Thoracic aorta (tissue), 2 donors: Measurements from ENCODE around the gene ZNHIT6. TPM values are rescaled to one million over a fixed set of nuclear protein-coding genes. Genes with fewer than 3 reads are reported as not detected.
"Not testable (repeated sequence)": the region's sequence is repeated elsewhere in the genome, so short reads cannot be mapped to it uniquely, and the experiment has no call there.

Experiments used
- ATAC-seq: fragments of 150-250 bp; one replicate; pipeline ENCODE4 v1.8.0; 2017; ENCODE audit warnings: low read depth; ENCODE audit not compliant: insufficient number of reproducible peaks, low FRiP score
- DNase-seq: peaks from one replicate; pipeline ENCODE4 v3.0.0-alpha.2; 2020; ENCODE audit warnings: low spot score
- H3K27ac ChIP-seq, 2 donors: fragments of 200-600 bp; sonication (generic); 1 replicate in 1 of 2; 2 replicates in 1 of 2; pipeline ENCODE4 v1.5.1; 2016; ENCODE audit warnings: mild to moderate bottlenecking in 2 of 2, moderate library complexity in 2 of 2
- H3K27me3 ChIP-seq: fragments of 200-600 bp; sonication (generic); replicated peaks from 2 replicates; pipeline ENCODE4 v1.6.0; 2016; ENCODE audit warnings: mild to moderate bottlenecking; ENCODE audit not compliant: insufficient read depth
- H3K36me3 ChIP-seq: fragments of 200-600 bp; sonication (generic); one replicate; pipeline ENCODE4 v1.5.1; 2016
- H3K4me1 ChIP-seq, 2 donors: fragments of 200-600 bp; sonication (generic); 1 replicate in 1 of 2; 2 replicates in 1 of 2; pipeline versions ENCODE4 v1.5.1 to v1.6.0; 2016; ENCODE audit warnings: low read depth in 2 of 2, mild to moderate bottlenecking in 1 of 2; ENCODE audit not compliant: control insufficient read depth in 1 of 2
- H3K4me3 ChIP-seq: fragments of 200-600 bp; sonication (generic); 2 replicates; pipeline ENCODE4 v1.5.1; 2016; ENCODE audit warnings: mild to moderate bottlenecking
- H3K9me3 ChIP-seq: fragments of 200-600 bp; sonication (generic); 2 replicates; pipeline ENCODE4 v1.5.1; 2016
- total RNA-seq, 2 donors: library from RNA; depleted of rRNA; stranded (reverse); fragments of >200 nt; gene quantifications; one replicate each; pipeline versions ENCODE4 v1.1.0 to v1.2.3, GENCODE V29; 2016
- TF ChIP-seq, protein P1 (sequence below): fragments of 200-600 bp; sonication (generic); IDR thresholded peaks from one replicate; pipeline ENCODE4 v1.5.1; 2019; ENCODE audit warnings: antibody characterized with exemption

Gene ZNHIT6
- total RNA-seq, 2 donors from 2014 or later: 14.5 to 19.1 TPM

DNA sequence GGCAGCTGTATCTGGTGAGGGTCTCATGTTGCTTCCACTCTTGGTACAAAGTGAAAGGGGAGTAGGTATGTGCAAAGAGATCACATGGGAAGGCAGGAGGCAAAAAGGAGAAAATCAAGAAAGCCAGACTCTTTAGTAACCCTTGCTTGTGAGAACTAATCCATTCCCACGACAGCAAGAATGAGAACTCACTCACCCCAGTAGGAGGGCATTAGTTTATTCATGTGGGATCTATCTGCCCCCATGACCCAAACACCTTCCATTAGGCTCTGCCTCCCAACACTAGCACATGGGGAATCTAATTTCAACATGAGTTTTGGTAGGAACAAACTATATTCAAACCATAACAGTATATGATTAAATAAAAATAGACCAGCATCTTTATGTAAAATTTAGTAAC is 57.6 kb downstream of the ZNHIT6 start:
- Histone ChIP-seq H3K4me3 (no peak overlapping the region), H3K27me3 (no peaks in the 10 kb centered on the region), H3K9me3 (peaks cover 2% of the 10 kb centered on the region), H3K36me3 (peaks cover 3% of the 10 kb centered on the region), H3K27ac (peak overlapping the region; percentile 18), H3K4me1 (peaks cover 0 to 9% of the 10 kb centered on the region in 2 donors)
- ATAC-seq: no peak
- no peak for DNase-seq
- TF ChIP-seq, protein P1, sequence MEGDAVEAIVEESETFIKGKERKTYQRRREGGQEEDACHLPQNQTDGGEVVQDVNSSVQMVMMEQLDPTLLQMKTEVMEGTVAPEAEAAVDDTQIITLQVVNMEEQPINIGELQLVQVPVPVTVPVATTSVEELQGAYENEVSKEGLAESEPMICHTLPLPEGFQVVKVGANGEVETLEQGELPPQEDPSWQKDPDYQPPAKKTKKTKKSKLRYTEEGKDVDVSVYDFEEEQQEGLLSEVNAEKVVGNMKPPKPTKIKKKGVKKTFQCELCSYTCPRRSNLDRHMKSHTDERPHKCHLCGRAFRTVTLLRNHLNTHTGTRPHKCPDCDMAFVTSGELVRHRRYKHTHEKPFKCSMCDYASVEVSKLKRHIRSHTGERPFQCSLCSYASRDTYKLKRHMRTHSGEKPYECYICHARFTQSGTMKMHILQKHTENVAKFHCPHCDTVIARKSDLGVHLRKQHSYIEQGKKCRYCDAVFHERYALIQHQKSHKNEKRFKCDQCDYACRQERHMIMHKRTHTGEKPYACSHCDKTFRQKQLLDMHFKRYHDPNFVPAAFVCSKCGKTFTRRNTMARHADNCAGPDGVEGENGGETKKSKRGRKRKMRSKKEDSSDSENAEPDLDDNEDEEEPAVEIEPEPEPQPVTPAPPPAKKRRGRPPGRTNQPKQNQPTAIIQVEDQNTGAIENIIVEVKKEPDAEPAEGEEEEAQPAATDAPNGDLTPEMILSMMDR: no peak

DNA sequence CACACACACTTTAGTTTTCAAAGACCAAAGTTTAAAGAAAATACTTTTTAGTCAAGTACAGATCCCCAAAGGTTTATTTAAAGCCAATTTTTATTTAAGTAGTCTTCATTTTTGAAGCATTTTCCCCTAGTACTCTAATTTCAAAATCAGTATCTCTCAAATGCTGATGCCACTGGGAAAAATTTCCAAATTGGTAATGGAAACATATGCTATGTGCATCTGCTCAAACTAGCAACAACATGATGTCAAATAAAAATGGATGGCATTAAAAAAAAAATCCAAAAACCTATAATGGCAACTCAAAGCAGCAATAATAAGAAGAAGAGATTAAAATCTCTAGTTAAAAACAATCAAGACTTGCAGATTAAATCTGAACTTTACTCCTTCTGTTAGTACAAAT is 58.6 kb downstream of the ZNHIT6 start:
- Histone ChIP-seq H3K27me3 (no peaks in the 10 kb centered on the region), H3K4me1 (peaks cover 0 to 9% of the 10 kb centered on the region in 2 donors), H3K36me3 (peaks cover 3% of the 10 kb centered on the region), H3K27ac (peak overlapping the region in 1 of 2 donors; percentile 18), H3K4me3 (no peak overlapping the region), H3K9me3 (peaks cover 2% of the 10 kb centered on the region)
- DNase-seq (no peak), ATAC-seq (no peak)
- TF ChIP-seq, protein P1: no peak

DNA sequence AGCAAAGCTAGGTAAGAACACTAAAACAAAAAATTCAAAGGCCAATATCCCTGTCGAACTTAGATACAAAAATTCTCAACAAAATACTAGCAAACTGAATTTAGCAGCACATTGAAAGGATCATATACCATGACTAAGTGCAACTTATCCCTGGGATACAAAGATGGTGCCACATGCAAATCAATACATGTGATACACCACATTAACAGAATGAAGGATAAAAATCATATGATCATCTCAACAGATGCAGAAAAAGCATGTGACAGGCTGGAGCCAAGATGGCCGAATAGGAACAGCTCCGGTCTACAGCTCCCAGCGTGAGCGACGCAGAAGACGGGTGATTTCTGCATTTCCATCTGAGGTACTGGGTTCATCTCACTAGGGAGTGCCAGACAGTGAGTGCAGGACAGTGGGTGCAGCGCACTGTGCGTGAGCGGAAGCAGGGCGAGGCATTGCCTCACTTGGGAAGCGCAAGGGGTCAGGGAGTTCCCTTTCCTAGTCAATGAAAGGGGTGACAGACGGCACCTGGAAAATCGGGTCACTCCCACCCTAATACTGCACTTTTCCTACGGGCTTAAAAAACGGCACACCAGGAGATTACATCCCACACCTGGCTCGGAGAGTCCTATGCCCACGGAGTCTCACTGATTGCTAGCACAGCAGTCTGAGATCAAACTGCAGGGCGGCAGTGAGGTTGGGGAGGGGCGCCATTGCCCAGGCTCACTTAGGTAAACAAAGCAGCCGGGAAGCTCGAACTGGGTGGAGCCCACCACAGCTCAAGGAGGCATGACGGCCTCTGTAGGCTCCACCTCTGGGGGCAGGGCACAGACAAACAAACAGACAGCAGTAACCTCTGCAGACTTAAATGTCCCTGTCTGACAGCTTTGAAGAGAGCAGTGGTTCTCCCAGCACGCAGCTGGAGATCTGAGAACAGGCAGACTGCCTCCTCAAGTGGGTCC is 66.4 kb downstream of the ZNHIT6 start:
- H3K27me3 ChIP-seq, DNase-seq, H3K4me1 ChIP-seq, H3K27ac ChIP-seq, ATAC-seq, H3K36me3 ChIP-seq, H3K4me3 ChIP-seq: not testable (repeated sequence)
- H3K9me3 ChIP-seq: peaks cover 15% of the 10 kb centered on the region

DNA sequence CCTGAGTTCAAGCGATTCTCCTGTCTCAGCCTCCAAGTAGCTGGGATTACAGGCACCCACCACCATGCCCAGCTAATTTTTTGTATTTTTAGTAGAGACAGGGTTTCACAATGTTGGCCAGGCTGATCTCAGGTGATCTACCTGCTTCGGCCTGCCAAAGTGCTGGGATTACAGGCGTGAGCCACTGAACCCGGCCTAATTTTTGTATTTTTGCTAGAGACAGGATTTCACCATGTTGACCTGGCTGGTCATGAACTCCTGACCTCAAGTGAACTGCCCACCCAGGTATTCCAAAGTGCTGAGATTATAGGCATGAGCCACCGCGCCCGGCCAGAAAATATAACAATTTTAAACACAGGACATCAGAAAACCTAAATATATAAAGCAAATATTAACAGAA is 68.3 kb downstream of the ZNHIT6 start:
- DNase-seq, ATAC-seq, H3K27me3 ChIP-seq, H3K4me3 ChIP-seq, H3K36me3 ChIP-seq, H3K27ac ChIP-seq, H3K4me1 ChIP-seq: not testable (repeated sequence)
- H3K9me3 ChIP-seq: peaks cover 15% of the 10 kb centered on the region

DNA sequence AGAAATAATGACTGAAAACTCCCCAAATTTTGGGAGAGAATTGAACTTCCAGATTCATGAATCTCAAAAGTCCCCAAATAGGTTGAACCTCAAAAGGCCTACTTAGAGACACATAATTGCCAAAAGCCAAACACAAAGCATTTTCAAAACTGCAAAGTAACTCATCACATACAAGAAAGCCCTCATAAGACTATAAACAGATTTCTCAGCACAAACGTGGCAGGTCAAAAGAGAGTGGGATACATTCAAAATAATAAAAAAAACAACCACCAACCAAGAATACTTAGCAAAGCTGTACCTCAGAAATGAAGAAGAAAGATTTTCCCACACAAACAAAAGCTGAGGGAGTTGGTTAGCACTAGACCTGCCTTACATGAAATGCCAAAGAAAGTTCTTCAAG is 69.8 kb downstream of the ZNHIT6 start:
- Histone ChIP-seq H3K9me3 (peaks cover 15% of the 10 kb centered on the region), H3K4me1 (no peaks in the 10 kb centered on the region), H3K36me3 (no peaks in the 10 kb centered on the region), H3K4me3 (no peak overlapping the region), H3K27ac (no peak overlapping the region), H3K27me3 (no peaks in the 10 kb centered on the region)
- ATAC-seq: no peak
- TF ChIP-seq, protein P1: no peak
- DNase-seq: no peak

DNA sequence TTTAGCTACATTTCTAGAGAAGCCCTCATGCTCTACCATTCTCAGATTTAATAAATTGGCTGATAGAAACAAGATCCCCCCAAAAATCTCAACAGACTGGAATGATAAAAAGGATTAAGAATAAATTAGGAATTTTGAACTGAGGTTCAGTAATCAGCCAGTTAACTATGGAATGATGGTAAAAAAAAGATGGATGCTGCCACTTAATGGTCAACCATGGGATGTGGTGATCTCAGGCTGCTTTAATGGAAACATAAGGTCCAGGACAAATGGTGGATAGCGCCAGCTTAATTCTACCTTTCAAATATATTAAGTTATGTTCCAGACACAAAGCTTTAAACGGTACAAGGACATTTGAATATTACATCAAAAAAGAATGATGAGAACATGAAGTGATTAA is 77.7 kb downstream of the ZNHIT6 start:
- no peak overlapping the region for H3K4me3 ChIP-seq

More for the DNA sequence above, 77.7 kb downstream of the ZNHIT6 start:
- Histone ChIP-seq H3K4me1 (peaks cover 13 to 42% of the 10 kb centered on the region in 2 donors), H3K36me3 (no peaks in the 10 kb centered on the region), H3K27ac (no peak overlapping the region), H3K27me3 (no peaks in the 10 kb centered on the region), H3K9me3 (no peaks in the 10 kb centered on the region)
- no peak for DNase-seq
- no peak for ATAC-seq
- TF ChIP-seq, protein P1: no peak
